Activated CD8-positive, alpha-beta T cell treated with anti-CD3 and anti-CD28 coated beads for 36 hours (primary cell): ENCODE data around the gene BCL2. TPM values are rescaled to one million over a fixed set of nuclear protein-coding genes. Genes with fewer than 3 reads are reported as not detected.

Experiments used
- ATAC-seq: fragments of 200-7000 bp; cut with Tn5 transposase; one replicate; pipeline ENCODE4 v1.10.0; 2021; ENCODE audit warnings: mild to moderate bottlenecking, moderate library complexity
- CTCF ChIA-PET: fragments of 350-600 bp; sonication (Branson Sonifier 250); formaldehyde crosslinking; loops from one replicate; lab custom pipeline; 2021; ENCODE audit warnings: antibody characterized with exemption; lab: Charles Lee
- POLR2A ChIA-PET: fragments of 350-600 bp; sonication (Branson Sonifier 250); formaldehyde crosslinking; loops from one replicate; lab custom pipeline; 2021; ENCODE audit warnings: antibody characterized with exemption; lab: Charles Lee
- DNase-seq: peaks from one replicate; pipeline ENCODE4 v3.0.0-alpha.2; 2020
- H3K27ac Mint-ChIP-seq: one replicate; pipeline ENCODE4 v1.8.0; 2021; ENCODE audit warnings: mild to moderate bottlenecking, mixed read lengths
- H3K27me3 Mint-ChIP-seq: one replicate; pipeline ENCODE4 v1.8.0; 2021; ENCODE audit warnings: mixed read lengths
- H3K36me3 Mint-ChIP-seq: one replicate; pipeline ENCODE4 v1.8.0; 2021; ENCODE audit warnings: low read depth, mixed read lengths
- H3K4me1 Mint-ChIP-seq: one replicate; pipeline ENCODE4 v1.8.0; 2021; ENCODE audit warnings: low read depth, mixed read lengths
- H3K4me3 Mint-ChIP-seq: one replicate; pipeline ENCODE4 v1.8.0; 2021; ENCODE audit warnings: mild to moderate bottlenecking, moderate library complexity, mixed read lengths
- H3K9me3 Mint-ChIP-seq: one replicate; pipeline ENCODE4 v1.8.0; 2021; ENCODE audit warnings: mixed read lengths
- CTCF ChIP-seq: fragments of 200-600 bp; IDR thresholded peaks from one replicate; pipeline ENCODE4 v1.8.0; 2022; ENCODE audit warnings: antibody characterized with exemption, mild to moderate bottlenecking
- intact Hi-C: fragments of 100-400 bp; cut with micrococcal nuclease; formaldehyde crosslinking; loops from one replicate; pipeline ENCODE4 v1.10.0; 2022
- total RNA-seq, 2 experiments: library from RNA; stranded (reverse); gene quantifications; one replicate each; pipeline ENCODE4 v1.2.3, GENCODE V29; 2021

Gene BCL2
- total RNA-seq, 2 experiments from 2014 or later: 104 to 107 TPM

- peak; percentile 75 for ATAC-seq
- Mint-ChIP-seq H3K27me3 (no peaks in the 10 kb centered on the region), H3K27ac (peak overlapping the region; percentile 99), H3K9me3 (no peaks in the 10 kb centered on the region), H3K4me3 (peak overlapping the region; percentile 85), H3K36me3 (peaks cover 71% of the 10 kb centered on the region), H3K4me1 (peaks cover 92% of the 10 kb centered on the region)
- DNase-seq: peak; percentile 94
- CTCF ChIA-PET: interaction anchor here (1.0 to 2.9 kb wide), 8 partner anchors 34 to 161 kb away, joined by 4 to 9 read pairs (median 6); no protein-coding TSS in a partner anchor
- intact Hi-C loops: loop anchor here (2.0 kb wide), 2 partner anchors 39 to 153 kb away; no protein-coding TSS in a partner anchor
- TF ChIP-seq CTCF: no peak
- POLR2A ChIA-PET: interaction anchor here (0.7 to 8.0 kb wide), 22 partner anchors 10 to 261 kb away, joined by 3 to 68 read pairs (median 5); partner anchors contain the start of genes BCL2 and VPS4B
Observed at GRCh38 chr18:63161761-63162195, 157.8 kb downstream of the BCL2 start.

- no peaks in the 10 kb centered on the region for H3K9me3 Mint-ChIP-seq
- H3K27me3 Mint-ChIP-seq: no peaks in the 10 kb centered on the region
- H3K4me1 Mint-ChIP-seq: peaks cover 95% of the 10 kb centered on the region
- H3K4me3 Mint-ChIP-seq: peak overlapping the region; percentile 85
- peak overlapping the region; percentile 99 for H3K27ac Mint-ChIP-seq
- TF ChIP-seq CTCF: no peak
- DNase-seq: peak; percentile 75
- H3K36me3 Mint-ChIP-seq: peaks cover 73% of the 10 kb centered on the region
- ChIA-PET CTCF (interaction anchor here (1.0 to 2.9 kb wide), 6 partner anchors 35 to 157 kb away, joined by 5 to 9 read pairs (median 6); no protein-coding TSS in a partner anchor), POLR2A (interaction anchor here (0.7 to 8.0 kb wide), 24 partner anchors 9 to 262 kb away, joined by 3 to 68 read pairs (median 5); partner anchors contain the start of genes BCL2 and VPS4B)
- ATAC-seq: peak; percentile 26
- intact Hi-C loops: loop anchor here (2.0 kb wide), 2 partner anchors 40 to 154 kb away; no protein-coding TSS in a partner anchor
Observed at GRCh38 chr18:63161032-63161760, 158.4 kb downstream of the BCL2 start.

GRCh38 chr18:63160172-63160995 lies 159.2 kb downstream of the BCL2 start:
- H3K36me3 Mint-ChIP-seq: peaks cover 72% of the 10 kb centered on the region
- peaks cover 96% of the 10 kb centered on the region for H3K4me1 Mint-ChIP-seq
- H3K27me3 Mint-ChIP-seq: no peaks in the 10 kb centered on the region
- peak overlapping the region; percentile 99 for H3K27ac Mint-ChIP-seq
- H3K9me3 Mint-ChIP-seq: no peaks in the 10 kb centered on the region
- peak overlapping the region; percentile 85 for H3K4me3 Mint-ChIP-seq
- POLR2A ChIA-PET: interaction anchor here (0.8 to 8.0 kb wide), 14 partner anchors 8 to 205 kb away, joined by 3 to 68 read pairs (median 8); partner anchors contain the start of gene BCL2
- TF ChIP-seq CTCF: no peak
- DNase-seq (peak; percentile 58), ATAC-seq (no peak)
- CTCF ChIA-PET: interaction anchor here (1.0 to 2.1 kb wide), 3 partner anchors 35 to 158 kb away, joined by 5 to 8 read pairs (median 7); no protein-coding TSS in a partner anchor
- intact Hi-C loops: loop anchor here (2.0 kb wide), 2 partner anchors 40 to 154 kb away; no protein-coding TSS in a partner anchor

GRCh38 chr18:63159590-63159989 lies 160.0 kb downstream of the BCL2 start:
- TF ChIP-seq CTCF: no peak
- POLR2A ChIA-PET: interaction anchor here (1.7 to 8.0 kb wide), 5 partner anchors 21 to 159 kb away, joined by 4 to 68 read pairs (median 17); partner anchors contain the start of gene BCL2
- Mint-ChIP-seq H3K36me3 (peaks cover 75% of the 10 kb centered on the region), H3K27me3 (no peaks in the 10 kb centered on the region), H3K27ac (peak overlapping the region; percentile 99), H3K4me1 (peaks cover 98% of the 10 kb centered on the region), H3K9me3 (no peaks in the 10 kb centered on the region), H3K4me3 (peak overlapping the region; percentile 85)
- peak; percentile 69 for DNase-seq
- no peak for ATAC-seq
- intact Hi-C loops: loop anchor here (2.0 to 10.0 kb wide), 3 partner anchors 51 to 145 kb away; no protein-coding TSS in a partner anchor
- CTCF ChIA-PET: interaction anchor here (1.0 kb wide), 1 partner anchor 159 kb away, joined by 5 read pairs; no protein-coding TSS in a partner anchor
